ENCODE results near the gene NDUFB4.
"Not testable (repeated sequence)": the region's sequence is repeated elsewhere in the genome, so short reads cannot be mapped to it uniquely, and the experiment has no call there.

NDUFB4 gene

GRCh38 chr3:120637851-120638559 lies 41.9 kb downstream of the NDUFB4 start:
- no peak for DNase-seq (ENCODE audit: low read depth)

- DNase-seq (ENCODE audit: low read depth): not testable (repeated sequence)
Observed at GRCh38 chr3:120638820-120639219, 42.7 kb downstream of the NDUFB4 start.

GRCh38 chr3:120640231-120640630 lies 44.1 kb downstream of the NDUFB4 start:
- no peak for DNase-seq (ENCODE audit: low read depth)

DNA sequence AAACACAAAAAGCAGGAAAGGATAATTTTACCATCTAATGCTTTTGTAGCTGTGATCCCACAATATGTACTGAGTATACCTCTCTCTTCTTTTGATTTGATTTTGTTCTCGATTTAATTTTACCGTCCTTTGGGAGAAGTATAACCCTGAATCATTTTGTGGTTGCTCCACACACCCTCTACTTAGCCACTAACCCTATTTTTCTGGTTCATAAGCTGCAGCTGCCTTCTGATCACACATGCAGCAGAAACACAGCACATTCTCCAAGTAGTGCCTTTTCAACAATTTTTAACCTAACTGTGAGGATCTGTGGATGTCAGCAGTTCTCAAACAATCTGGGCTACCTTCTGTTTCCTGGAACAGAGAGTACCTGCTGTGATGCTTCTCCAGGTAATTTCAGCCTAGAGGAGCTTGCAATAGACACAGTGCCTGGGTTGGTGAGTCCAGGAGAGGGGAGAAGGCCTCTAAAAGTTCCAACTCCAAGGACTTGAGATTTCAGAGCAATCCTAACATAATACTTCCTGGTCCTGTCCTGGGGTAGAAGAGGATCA lies 45.6 kb downstream of the NDUFB4 start:
- DNase-seq (ENCODE audit: low read depth): no peak

GRCh38 chr3:120642368-120642948 lies 46.3 kb downstream of the NDUFB4 start:
- no peak for DNase-seq (ENCODE audit: low read depth)

- DNase-seq (ENCODE audit: low read depth): no peak
Observed at GRCh38 chr3:120645083-120645845, 49.1 kb downstream of the NDUFB4 start.

GRCh38 chr3:120646771-120647432 lies 50.8 kb downstream of the NDUFB4 start:
- no peak for DNase-seq (ENCODE audit: low read depth)

DNA sequence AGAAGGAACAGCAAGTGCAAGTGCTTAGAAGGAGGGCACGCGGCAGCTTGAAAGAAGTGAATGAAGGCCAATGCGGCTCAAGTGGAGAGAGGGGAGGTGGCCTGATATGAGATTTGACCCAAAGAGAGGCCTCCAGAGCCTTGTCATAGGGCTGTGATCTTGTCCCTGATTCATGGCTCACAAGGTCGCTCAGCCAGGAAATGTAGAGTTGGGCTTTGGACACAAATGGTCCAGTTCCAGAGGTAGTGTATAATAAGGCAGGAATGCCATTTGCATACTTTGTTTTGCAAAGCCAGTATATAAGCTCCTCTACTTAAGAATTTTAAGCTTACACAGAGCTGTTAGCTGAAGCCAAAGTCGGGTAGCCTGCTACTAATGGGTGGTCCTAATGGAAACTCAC lies 52.2 kb downstream of the NDUFB4 start:
- no peak for DNase-seq (ENCODE audit: low read depth)

GRCh38 chr3:120649830-120650233 lies 53.7 kb downstream of the NDUFB4 start:
- no peak for DNase-seq (ENCODE audit: low read depth)

GRCh38 chr3:120650311-120650710 lies 54.2 kb downstream of the NDUFB4 start:
- DNase-seq (ENCODE audit: low read depth): no peak
